NCI-H345 treated with DMSO at 0.1 percent for 48 hours (cell line): Measurements from ENCODE around the gene CNTNAP2.
"Not testable (repeated sequence)": the region's sequence is repeated elsewhere in the genome, so short reads cannot be mapped to it uniquely, and the experiment has no call there.

Source experiments
- DNase-seq: peaks from one replicate; lab custom pipeline; 2025; ENCODE audit not compliant: unreplicated experiment; lab: John Stamatoyannopoulos, UW

CNTNAP2 gene

DNA sequence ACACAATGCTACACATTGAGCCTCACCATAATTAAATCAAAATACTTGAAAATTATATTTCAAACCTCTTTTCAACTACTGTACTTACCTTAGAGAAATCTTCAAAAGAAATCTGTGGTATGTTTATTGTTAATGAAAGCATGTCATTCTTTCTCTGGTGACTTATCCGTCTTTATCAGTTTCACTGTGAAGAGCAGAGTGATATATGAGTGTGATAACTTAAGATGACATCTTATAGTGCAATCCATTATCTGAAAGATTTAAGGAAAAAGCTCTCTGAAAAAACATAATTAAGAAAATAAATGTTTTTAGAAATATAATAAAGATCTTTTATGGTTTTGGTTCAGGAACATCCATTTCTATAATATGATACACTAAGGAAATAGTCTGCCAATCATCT is 1562.3 kb downstream of the CNTNAP2 start:
- no peak for DNase-seq

DNA sequence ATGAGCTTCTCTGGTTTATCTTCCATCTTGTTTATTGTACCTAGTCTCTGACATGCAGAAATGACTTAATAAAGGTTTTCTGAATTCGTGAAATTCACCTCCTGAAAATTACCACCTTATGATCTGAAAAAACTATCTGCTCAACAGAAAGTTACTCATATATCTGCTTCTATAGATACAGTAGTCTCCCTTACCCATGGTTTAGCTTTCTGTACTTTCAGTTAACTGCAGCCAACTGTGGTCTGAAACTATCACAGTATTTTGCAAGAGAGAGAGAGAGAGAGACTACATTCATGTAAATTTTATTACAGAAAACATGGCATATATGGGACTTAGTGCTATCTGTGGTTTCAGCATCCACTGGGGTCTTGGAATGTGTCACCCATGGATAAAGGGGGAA is 1564.9 kb downstream of the CNTNAP2 start:
- DNase-seq = no peak

DNA sequence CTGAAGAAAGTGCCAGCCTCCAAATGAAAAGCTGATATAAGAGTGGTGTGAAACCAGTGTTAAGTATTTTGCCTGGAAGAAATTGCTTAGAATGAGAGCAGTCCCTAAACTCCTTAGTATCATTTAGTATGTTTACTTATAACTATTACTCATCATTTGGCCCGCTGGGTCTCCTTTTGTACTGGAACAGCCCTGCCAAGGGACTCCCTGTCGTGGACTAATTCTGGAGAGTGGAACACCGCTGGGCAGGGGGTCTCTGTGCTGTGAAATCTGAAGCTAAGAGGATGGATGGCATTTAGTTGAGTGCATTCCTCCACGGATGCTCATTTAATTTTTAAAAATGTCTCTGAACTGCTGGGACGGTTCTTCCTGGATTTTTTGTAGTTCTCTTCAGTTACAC is 1584.1 kb downstream of the CNTNAP2 start:
- DNase-seq = no peak

DNA sequence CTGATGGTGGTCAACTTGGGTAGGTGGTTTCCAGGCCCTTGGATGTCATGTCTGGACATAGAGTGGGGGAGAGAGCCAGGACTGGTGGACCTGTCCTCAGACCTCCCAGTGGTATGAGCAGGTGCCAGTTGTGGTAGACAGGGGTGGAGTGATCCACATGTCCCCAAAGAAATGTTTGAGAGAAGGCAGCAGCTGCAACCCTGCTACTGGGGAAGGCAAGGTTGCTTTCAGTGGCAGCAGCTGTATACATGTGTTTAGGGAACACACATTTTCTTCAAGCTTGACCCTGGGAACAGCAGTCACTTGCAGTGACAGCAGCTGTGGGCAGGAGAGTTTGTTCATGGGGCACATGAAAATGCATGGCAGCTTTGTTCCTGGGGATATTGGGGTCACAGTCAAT is 1591.3 kb downstream of the CNTNAP2 start:
- no peak for DNase-seq

DNA sequence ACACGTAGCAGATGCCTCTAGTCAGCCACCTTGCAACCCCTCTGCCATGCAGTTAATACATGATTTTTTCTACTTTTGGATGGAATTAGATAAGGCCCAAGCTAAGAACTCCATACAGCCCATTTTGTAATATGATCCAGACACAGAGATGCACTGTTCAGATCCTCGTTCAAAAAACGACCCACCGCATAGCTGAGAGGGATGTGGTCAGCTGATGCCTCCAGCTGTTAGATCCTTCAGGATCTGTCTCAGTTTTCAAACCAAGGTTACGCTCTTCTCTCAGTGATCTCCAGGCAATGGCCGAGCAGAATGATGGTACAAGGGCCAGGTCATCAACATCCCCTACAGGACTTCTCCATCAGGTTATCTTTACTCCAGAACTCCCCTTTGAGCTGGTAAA is 1592.3 kb downstream of the CNTNAP2 start:
- DNase-seq = no peak

DNA sequence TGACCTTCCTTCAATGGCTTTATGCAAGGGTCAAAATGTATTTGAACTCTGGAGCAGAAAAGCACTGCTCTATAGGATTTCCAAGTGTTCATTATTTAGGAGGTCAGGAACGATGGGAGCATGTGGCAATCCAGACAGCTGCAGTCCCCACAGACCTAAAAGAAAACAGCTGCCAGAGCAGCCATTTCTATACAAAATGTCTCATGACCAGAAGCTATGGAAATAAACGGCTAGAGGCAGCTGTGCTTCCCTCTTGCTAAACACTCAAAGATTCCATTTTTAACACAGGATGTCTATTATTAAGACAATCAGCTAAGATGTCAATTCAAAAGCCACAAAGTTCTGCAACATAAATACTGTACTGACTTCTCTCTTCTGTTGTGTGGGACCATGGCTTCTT is 1594.8 kb downstream of the CNTNAP2 start:
- DNase-seq = no peak

DNA sequence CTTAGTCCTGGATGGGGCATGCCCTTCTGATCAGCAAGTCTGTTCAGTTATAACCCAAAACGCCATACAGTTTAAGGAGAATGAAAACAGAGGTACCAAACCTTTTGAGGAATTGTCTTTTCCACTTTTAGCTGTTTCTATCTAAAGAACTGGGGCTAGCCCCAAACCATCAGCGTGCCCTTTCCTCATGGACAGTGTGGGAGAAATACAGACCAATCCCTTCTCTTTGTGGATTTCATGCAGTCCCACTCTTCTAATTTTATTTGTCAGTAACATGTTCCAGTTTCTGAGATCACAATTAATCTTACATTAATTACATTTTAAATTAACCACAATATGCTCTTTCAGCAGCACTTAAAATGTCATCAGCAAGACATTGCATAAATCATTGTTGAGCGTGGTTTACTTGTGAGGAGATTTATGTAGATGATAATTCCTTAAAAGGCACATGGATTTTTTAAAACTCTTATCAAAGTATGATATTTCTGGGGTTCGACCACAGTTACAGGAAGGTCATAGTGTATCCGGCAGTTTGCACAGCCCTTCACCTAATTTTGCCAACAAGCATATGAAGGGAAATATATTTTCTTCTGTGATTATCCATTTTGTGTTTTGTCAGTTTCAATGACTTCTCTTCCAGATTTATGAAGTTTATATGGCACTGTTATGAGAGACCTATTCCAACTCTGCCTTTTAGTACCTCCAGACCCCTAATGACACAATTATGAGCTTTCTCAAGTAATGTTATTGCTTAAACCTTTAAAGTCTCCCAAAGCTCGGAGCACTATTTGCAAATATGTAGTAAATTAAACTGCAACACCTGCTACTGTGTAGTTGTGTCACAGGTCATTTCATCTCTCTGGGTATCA is 1605.6 kb downstream of the CNTNAP2 start:
- DNase-seq = no peak

DNA sequence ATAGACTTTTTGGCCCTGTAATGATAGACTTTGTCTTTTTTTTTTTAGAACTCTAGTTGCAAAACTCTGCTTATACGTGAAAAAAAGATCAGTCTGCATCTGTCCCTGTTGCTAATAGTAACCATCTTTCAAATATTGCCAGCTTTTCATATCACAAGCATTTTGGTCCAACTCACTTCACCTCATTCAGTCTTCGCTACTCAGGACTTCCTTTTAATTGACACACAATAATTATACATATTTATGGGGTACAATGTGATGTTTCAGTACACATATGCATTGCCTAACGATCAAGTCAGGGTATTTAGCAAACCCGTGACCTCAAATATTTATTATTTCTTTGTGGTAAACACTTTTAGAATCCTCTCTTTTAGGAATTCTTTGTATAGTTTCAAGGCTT is 1606.9 kb downstream of the CNTNAP2 start:
- DNase-seq = no peak

DNA sequence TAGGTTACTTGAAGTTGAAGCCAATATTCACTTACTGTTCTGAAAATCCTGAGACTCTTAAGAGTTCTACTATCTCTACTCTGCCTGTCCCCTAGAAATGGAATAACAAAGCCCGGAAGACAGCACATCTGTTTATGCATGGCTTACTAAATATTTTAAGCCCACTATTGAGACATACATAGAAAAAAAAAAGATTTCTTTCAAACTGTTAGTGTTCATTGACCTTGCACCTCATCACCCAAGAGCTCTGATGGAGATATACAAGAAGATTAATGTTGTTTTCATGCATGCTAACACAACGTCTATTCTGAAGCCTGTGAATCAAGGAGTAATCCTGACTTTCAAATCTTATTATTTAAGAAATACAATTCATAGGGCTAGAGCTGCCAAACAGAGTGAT is 1614.7 kb downstream of the CNTNAP2 start:
- no peak for DNase-seq

DNA sequence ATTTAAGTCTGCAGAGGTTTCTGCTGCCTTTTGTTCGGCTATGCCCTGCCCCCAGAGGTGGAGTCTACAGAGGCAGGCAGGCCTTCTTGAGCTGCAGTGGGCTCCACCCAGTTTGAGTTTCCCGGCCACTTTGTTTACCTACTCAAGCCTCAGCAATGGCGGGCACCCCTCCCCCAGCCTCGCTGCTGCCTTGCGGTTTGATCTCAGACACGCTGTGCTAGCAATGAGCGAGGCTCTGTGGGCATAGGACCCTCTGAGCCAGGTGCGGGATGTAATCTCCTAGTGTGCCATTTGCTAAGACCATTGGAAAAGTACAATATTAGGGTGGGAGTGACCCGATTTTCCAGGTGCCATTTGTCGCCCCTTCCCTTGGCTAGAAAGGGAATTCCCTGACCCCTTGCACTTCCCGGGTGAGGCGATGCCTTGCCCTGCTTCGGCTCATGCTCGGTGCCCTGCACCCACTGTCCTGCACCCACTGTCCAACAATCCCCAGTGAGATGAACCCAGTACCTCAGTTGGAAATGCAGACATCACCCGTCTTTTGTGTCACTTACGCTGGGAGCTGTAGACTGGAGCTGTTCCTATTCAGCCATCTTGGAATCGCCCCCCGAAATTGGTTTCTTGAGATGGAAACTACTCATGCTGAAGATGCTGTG is 1621.1 kb downstream of the CNTNAP2 start:
- not testable (repeated sequence) for DNase-seq

DNA sequence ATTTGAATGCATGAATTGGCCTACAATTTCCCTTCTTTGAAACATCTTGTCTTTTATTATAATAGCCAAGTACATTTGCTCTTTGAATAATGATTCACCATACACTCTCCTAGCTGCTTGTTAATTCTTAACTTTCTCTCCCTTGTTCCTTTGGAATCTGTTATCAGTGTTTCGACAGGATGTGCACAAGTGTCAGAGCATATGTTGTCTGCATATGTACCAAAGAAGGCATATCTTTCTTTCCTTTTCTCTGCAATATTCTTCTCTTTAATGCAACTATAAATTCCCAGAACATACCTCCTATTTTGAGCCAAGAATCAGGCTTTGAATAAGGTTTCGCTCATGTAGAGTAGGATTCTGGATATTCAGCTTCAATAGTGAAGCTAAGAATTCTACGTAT is 1625.7 kb downstream of the CNTNAP2 start:
- no peak for DNase-seq

DNA sequence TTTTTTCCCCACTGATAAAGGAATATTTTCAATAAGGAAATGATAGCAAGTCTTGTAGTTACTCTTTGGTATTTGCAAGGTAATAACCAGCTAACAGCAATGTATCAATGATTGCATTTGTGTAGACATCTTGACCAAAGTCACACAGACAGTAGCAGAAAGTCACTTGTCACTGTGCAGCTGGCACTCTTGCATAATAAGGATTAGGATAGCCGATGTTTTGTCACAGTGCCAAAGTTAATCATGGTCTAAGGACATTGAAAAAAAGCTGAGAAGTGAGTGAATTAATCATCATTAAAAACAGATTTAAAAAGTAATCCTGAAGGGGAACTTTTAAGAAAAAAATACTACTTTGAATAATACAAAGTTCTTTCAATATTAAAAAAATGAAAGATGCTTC is 1639.7 kb downstream of the CNTNAP2 start:
- DNase-seq = peak; percentile 45

DNA sequence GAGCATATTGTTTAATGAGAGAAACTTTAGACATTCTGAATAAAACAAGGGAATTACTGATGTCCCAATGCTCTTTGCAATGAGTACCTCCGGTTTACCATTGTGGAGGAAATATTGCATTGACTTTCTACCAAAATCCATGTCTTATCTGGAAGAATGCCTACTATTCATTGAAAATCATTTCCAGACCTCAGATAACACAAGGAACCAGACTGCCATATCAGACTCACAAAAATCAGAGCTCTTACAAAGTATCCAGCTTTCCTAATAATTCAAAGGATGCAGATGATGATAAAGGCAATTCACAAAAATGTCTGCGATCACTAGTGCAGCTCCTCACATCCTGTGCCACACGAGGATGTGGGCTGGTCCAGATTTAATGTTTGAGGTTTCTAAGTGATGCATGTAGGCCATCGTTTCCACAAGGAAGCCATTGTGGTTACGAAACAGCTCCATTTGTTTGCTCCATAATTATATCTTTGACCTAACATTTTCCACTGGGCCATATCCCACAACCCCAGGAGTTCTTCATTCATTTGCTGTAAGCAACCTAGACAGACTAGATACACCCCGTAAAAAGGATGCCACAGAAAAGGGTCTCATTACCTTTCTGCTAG is 1642.8 kb downstream of the CNTNAP2 start:
- DNase-seq = no peak

DNA sequence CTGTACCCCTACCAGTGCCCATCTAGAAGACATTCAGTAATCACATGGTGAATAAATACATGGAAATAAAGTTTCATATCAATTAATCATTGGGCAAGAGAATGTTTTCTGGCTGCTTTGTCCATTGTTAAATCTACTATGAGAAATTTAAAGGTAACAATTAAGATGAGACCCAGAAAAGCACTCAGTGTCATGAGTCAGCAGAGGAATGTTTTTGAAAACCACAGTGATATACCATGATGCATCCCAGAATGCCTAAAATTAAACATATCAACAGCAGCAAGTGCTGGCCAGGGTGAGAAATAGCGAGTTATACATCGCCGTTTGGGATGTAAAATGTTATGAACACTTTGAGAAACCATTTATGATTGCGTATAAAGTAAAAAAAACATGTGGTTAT is 1648.7 kb downstream of the CNTNAP2 start:
- no peak for DNase-seq

DNA sequence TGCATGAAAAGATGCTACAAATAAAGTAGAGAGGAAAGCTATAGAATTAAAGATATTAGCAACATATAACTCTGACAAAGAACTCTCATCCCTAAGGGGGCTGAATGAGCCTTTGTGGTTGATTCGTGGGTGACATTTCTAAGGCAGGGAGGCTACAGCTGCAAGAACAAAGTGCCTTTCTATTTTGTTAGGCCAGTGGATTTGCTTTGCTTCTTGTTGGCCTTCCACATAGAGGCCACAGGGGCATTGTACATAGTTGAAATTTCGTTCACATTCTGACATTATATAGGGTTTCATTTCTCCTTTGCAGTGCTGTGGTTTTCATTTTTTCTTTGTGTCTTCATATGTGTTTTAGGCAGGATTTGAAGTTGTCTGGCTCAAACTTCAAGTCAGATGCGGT is 1654.7 kb downstream of the CNTNAP2 start:
- DNase-seq = no peak

DNA sequence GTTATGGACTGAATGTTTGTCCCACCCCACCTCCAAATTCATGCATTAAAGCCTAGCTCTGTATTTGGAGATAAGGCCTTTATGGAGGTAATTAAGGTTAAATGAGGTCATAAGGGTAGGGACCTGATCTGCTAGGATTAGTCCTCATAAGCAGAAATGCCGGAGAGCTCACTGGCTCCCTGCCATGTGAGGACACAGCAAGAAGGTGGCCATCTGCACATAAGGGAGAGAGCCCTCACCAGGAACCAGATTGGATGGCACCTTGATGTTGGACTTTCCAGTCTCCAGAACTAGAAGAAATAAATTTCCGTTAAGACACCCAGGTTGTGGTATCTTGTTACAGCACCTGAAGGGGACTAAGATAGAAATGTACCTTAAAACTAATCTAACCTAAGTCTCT is 1657.9 kb downstream of the CNTNAP2 start:
- DNase-seq = no peak

DNA sequence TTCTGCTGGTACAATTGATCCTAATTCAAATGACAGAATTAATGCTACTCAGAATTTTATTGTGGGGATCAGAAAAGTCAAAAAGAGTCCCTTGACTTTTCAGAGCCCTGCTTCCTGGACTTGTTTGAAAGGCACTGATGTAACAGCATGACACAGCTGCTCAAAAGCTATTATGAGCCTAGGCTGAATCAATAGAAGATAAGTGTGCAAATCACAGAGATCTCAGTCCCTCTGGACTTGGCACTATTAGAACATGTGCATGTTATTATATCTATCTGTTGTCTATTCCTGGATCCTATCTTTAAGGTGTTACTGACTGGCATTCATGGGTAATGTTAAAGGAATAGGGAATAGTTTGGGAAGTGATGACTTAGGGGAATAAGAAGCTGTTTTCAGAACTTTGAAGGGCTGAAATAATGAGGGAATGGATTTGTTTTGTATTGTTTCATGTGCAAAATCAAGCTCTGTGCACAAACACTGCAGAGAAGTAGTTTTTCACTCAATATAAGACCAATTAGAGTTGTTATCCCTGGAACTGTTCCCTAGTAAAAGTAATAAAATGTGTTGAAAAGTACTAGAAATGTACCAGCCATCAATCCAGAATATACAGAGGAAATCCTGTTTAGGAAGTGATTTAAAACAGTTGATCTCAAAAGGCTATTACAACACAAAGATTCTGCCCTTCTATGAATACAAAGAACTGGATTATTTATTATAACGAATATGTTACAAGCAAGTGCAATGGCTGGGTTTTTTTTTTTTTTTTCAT is 1659.1 kb downstream of the CNTNAP2 start:
- DNase-seq = peak; percentile 38

DNA sequence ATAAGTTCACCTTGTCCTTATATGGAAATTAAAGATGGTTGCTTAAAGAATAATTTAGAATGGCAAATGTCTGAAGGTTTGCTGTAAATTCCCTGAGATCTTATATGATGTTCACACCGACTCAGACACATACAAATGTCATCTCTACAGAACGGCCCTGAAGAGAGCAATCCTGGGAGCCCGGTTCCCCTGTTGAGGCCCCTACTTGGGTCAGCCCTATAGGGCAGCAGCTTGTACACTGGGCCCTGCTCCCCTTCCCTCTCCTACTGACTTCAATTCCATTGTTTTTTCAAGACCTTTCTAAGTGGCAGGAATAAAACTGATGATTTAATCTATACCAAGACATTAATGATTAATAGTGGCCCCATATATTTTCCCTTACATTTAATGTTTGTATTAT is 1660.7 kb downstream of the CNTNAP2 start:
- DNase-seq = no peak

DNA sequence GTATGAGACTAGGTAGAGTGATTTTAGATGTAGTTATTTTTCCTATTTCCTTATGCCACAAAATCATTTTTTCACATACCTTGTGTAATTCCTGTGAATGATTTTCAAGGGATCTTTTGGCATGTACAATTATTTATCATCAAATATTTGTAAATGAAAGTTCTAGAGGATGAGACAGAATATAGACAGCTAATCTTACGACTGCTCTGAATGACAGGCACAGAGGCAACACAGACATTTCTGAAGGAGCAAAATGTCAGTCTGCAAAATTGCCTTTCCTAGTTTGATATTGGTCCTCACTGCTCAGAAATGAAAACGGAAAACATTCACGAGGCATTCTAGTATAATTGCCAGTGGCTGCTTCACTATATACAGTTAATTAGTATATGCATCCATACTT is 1663.3 kb downstream of the CNTNAP2 start:
- DNase-seq = no peak

DNA sequence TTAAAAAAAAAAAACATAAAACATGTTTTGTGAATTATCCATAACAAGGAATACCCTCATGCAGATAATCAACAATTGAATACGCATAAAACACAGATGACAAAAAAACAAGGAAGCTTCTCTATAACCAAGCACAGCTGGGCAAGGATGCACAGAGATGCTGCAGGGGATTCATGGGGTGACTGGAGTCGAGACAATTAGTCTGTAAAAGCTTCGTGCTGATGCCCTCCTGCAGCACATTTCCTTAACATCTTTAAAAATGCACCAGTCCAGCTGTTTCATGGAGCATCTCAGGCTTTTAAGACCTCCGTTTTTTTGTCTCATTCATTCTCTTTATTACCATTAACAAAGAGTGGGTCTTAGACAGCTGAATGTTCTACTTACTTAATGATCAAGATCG is 1680.0 kb downstream of the CNTNAP2 start:
- DNase-seq = no peak

DNA sequence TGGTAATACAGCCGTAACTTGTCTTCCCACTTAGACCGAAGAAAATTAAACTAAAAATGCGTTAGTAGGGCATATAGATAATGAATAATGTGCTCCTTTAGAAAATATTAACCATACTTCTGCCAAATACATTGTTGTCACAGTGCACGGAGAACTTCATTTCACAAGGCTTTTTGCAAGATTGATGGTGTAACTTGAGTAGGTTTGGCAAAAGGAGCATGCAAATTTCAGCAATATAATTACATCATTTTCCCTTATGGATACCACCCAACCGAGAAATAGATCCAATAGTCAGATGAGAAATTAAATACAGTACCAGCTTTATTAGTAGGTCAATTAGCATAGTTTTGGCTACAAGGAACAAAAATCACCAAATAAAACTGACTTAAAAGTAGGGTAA is 1681.4 kb downstream of the CNTNAP2 start:
- DNase-seq = no peak
